Myometrial cell (primary cell): ENCODE data around the gene HPS4. TPM values are rescaled to one million over a fixed set of nuclear protein-coding genes. Genes with fewer than 3 reads are reported as not detected.

ENCODE experiments used
- total RNA-seq: library from RNA; depleted of rRNA; stranded (reverse); fragments of >200 nt; gene quantifications from 2 replicates; pipeline ENCODE4 v1.2.3, GENCODE V29; 2015

The HPS4 gene
- 12.4 and 22.0 TPM in 2 replicates for total RNA-seq

DNA sequence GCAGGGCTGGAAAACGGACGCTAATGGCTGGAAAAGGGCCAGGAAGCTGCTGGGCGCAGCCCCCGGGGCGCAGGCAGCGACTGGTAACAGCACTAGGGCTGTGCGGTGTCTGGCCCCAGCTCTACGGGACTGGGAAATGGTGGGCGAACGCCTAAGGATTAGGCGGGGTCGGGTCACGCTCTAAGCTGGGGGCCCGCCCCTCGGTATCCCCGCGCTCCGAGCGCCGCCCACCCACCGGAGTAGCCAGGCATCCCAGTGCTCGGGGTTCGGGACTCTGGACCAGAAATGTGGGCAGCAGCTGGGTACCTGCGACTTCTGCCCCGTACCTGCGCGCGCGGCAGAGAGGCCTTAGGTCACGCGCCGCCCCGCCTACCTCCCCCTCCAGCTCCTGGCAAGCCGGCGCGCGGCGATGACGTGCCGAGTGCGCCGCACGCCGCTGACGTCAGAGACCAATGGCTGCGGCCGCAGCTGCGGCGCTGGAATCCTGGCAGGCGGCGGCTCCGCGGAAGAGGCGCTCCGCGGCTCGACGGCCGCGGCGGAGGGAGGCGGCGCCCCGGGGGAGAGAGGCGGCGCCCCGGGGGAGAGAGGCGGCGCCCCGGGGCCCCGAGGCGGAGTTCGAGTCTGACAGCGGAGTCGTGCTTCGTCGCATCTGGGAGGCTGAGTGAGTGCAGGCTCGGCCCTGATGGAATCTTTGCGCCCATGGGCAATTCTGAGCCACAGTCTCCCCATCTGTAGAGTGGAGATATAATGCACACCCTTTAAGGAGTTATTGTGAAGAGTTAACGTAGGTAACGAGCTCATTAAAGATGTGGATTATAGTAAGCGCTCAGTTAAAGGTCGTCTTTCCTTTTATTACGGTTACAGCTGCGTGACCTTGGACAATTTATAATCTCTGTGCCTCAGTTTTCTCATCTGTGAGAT lies at the start of gene HPS4, which contains the start of gene SRRD:
TSS of gene HPS4 (minus strand) at position 345 of the 921 bp plus-strand sequence. CDS start 2,021 bp downstream, outside the sequence.
TSS of gene SRRD (plus strand) at position 439 of the 921 bp plus-strand sequence. CDS start at position 453, 14 bp downstream.

DNA sequence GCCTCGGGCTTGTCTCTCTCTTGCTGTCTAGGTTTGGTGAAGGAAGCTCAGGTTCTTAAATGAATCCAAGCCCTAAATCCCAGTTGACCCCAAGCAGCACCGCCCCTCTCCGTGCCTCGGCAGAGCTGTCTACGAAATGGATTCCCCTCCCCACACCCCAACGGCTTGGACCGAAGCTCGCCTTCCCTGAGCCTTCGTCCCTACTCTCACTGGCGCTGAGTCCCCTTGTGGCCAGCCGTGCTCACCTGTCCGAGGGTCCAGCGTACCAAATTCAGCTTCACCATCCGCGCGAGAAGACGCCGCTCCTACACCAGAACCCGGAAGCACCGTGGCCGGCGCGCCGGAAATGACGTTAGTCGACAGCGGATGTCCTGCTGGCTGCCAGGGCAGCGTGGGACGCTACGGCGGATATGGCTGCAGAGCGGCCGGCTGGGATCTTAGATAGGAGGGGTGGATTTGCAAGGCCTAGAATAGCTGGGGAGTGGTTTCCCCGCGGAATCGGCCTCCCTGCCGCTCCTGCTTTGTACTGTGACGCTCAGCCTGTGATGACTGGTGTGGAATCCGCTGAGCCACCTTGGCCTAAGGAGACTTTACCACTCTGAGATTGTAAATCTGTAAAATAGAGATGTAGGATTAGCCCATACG lies 28.7 kb upstream of the HPS4 start, which contains the start of gene TFIP11:
TSS of gene TFIP11 (minus strand) at position 325 of the 645 bp plus-strand sequence. CDS start 2,201 bp downstream, outside the sequence.

DNA sequence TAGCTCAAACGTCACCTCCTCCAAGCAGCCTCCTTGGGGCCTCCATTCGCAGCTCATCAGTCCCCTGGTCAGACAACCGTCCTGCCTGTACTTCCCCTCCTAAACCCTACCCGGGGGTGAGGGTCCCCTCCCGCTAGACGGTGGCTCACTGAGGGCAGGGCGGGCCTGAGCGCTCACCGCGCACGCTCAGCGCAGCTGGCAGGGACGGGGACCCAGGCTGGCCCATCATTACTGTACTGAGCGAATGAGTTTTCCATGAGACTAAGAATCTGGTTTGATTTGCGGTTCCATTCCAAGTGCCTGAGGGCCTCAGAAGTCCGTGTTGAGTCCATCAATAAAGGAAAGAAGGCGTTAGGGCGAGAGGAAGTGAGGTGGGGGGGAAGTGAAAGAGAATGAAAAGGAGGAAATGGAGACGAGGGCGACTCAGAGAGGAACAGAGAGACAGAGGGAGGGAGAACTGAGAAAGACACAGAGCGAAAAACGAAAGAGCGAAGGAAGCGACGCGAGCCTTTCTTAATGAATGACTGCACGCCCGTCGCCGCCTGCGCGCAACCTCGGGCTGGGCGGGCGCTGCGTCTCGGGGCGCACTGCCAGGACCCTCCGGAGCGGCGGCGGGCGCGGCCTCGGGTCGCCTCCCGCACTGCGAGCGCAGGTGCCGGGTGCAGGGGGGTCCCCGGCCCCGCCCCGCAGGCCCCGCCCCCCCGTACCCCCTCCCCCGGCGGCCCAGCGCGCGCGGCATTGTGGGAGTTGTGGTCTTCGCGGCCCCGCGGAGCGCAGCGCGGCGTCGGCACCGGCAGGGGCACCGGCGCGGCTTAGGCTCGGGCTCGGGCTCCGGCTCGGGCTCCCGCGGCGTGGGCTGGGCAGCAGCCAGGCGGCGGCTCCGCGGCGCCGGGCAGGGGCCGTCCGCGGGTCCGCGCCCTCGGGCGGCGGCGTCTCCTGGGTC lies 54.8 kb downstream of the HPS4 start, which contains the start of gene ASPHD2:
TSS of gene ASPHD2 (plus strand) at position 746 of the 943 bp plus-strand sequence. CDS start 4,356 bp downstream, outside the sequence.

Other genes with a start within 250 kb of the HPS4 start
- gene ASPHD2, start 54.5 kb downstream of the HPS4 start, total RNA-seq: 0.86 and 0.89 TPM in 2 replicates
- gene SRRD, start 94 bp upstream of the HPS4 start, total RNA-seq: 13.0 and 26.6 TPM in 2 replicates
- 22.5 and 35.8 TPM in 2 replicates for gene TFIP11, start 28.7 kb upstream of the HPS4 start, total RNA-seq
- gene TPST2, start 106.3 kb upstream of the HPS4 start, total RNA-seq: 28.4 and 29.7 TPM in 2 replicates
- not detected in 2 replicates for gene CRYBB1, start 134.2 kb upstream of the HPS4 start, total RNA-seq
- not detected in 2 replicates for gene CRYBA4, start 138.2 kb upstream of the HPS4 start, total RNA-seq
- gene MIAT, start 173.8 kb upstream of the HPS4 start, total RNA-seq: 0.18 and 0.86 TPM in 2 replicates